Activated CD8-positive, alpha-beta memory T cell treated with anti-CD3 and anti-CD28 coated beads for 4 hours (primary cell): Measurements from ENCODE around the gene TLE5.

Source experiments
- DNase-seq, 2 donors: peaks; one replicate each; pipeline ENCODE4 v3.0.0-alpha.2; 2020; ENCODE audit warnings: low read depth in 2 of 2

Gene TLE5, protein sequence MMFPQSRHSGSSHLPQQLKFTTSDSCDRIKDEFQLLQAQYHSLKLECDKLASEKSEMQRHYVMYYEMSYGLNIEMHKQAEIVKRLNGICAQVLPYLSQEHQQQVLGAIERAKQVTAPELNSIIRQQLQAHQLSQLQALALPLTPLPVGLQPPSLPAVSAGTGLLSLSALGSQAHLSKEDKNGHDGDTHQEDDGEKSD

DNA sequence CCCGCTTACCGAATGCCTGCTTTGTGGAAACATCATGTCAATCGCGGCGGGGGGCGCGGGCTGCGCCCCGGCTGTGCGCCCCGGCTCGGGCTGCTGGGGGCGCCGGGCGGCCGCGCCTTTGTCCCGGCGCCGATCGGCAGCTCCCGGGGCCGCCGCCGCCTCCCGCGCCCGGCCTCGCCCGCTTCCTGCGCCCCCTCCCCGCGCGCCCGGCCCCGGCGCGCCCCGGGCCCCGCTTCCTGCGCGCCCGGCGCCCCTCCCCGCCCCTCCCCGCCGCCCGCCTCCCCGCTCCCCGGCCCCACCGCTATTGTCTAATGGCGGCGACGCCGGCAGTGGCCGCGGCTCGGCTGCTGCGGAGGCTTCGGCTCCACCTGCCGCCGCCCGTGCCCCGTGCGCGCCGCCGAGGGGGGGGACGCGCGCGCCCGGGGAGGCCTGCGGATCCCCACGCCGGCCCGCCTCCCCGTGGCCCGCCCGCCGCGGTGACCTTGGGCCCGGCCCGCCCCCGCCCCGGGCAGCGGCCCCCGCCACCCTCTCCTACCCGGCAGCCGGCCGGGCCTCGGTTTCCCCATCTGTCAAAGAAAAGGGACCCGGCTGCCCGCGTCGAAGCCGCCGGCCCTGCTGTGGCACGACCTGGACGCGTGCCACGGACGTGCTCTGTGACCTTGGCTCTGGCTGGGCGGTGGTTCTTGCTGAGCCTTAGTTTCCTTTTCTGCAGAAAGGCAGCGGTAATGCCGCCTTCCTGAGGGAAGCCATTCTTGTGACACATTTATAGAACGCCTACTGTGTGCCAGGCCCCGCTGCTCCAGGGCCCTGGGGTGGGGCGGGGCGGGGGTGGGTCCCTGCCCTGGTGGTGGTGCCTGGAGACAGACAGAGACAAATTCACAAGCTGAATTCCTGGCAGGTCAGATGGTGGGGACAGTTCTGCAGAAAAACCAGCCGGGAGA is at the start of gene TLE5:
Gene TLE5, minus strand, starts transcription at position 331 of the 941 bp plus-strand sequence. Its CDS starts 295 bp downstream, at position 36.
- DNase-seq, result peak; percentile 36 to 45

DNA sequence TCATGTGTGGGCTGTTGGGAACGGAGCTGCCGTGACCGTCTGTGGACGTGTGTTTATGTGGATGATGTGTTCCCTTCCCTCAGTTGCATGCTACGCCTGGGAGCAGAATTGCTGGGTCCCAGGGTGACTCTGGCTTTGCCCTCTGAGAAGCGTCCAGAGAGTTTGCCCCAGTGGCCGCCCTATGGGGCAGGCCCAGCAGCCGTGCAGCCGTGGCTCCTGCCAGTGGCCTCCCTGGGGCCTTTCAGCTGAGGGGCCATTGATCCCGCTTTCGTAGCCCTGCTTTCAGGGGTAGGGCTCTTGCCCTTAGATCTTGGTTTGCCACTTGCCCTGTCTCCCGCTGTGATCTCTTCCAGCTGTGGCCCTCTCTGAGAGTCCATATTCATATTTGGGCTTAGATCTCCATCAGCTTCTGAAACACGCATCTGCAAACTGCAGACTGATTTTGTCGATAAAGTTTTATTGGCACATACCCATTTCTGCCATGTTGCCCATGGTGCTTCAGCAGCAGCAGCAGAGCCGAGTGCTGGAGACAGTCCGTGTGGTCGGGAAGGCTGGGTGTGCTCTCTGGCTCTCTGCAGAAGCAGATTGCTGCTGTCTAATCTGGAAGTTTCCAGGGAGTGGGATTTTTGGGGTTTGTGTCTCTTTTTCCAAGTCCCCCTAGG is 49.4 kb upstream of the TLE5 start:
- no peak for DNase-seq

DNA sequence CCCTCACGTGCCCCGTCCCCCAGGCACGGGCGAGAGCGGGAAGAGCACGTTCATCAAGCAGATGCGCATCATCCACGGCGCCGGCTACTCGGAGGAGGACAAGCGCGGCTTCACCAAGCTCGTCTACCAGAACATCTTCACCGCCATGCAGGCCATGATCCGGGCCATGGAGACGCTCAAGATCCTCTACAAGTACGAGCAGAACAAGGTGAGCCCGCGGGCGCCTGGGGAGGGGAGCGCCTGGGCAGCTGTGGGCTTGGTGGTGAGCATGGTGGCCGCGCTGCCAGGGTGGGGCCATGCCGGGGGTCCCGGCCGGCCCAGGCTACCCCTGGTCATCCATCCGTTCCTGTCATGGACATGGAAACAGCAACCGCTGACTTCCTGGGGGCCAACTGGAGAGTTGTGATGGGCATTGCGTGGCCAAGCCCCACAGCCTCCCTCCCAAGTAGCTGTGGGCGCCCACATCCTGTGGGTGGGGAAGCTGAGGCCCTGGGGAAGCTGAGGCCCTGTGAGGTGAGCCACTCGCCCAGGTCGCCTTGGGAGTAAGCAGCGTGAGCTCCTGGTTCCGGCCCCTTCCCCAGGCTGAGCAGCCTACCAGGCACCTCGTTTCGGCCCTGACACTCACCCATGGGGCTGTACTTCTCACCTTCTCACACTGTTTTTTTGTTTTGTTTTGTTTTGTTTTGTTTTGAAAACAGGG is 48.0 kb upstream of the TLE5 start:
- no peak for DNase-seq

DNA sequence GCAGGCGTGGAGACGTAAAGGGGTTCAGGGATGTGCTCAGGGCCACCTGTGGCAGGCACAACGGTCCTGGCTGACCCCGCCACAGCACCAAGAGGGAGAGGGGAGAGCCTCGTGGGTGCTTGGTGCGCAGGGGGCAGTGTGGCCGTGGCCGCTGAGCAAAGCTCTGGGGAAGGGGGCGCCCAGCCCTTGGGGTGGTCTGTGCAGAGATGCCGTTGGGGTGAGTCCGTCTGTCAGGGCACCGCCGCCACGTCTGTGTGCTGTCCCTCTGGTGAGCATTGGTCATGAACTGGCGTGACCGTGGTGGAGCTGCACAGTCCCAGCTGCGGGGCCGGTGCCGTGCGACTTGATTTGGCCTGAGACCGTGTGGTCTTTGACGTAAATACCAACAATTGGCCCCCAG is 47.2 kb upstream of the TLE5 start:
- no peak for DNase-seq

DNA sequence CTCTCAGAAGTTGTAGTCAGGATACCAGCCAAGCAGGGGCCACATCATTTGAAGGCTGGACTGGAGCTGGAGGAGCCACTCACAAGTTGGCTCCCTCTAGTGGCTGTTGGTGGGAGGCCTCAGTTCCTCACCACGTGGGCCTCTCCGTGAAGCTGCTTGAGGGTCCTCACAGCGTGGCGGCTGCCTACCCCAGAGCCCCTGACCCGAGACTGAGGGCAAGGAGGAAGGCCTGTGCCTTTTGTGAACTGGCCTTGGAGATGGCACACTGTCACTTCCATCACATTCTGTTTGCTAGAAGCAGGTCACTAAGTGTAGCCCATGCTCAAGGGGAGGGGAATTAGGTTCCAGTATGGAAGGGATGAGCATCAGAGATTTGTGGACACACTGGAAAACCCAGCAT is 46.5 kb upstream of the TLE5 start:
- peak; percentile 55 to 57 for DNase-seq

DNA sequence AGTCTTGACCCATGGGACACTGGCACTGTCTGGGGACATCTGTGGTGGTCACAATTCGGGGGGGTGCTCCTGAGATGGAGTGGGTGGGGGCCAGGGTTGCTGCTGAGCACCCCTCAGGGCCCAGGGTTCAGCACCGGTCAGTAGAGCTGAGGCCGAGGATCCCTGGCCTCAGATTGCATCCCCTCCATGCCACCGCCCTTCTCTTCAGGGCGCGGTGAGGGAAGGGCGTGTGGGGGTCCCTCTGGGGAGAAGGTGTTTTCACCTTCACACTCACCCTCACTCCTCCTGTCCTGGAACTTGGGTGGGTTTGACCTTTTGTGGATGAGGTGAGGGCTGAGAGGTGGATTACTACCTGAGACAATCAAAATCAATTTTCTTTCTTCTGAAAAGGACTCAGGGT is 45.4 kb upstream of the TLE5 start:
- DNase-seq, result no peak

DNA sequence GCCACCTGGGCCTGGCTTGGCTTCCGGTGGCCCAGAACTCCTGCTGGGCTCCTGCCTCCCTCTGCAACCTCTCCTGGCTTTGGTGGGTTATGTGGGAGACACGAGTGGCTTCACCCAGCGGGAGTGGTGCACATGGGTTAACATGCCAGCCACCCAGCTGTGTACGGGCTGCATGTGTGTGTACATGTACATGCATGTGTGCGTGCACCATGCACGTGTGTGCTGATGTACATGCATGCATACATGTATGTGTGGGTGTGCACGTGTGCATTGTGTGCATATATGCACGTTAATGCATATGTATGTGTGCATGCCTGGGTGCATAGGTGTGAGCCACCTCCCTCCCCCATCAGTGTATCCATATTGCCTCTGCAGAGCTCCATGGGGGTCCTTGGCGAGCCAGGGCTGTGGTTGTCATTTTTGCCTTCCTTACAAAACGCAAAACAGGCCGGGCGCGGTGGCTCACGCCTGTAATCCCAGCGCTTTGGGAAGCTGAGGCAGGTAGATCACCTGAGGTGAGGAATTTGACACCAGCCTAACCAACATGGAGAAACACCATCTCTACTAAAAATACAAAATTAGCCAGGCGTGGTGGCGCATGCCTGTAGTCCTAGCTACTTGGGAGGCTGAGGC is 44.3 kb upstream of the TLE5 start:
- no peak for DNase-seq

DNA sequence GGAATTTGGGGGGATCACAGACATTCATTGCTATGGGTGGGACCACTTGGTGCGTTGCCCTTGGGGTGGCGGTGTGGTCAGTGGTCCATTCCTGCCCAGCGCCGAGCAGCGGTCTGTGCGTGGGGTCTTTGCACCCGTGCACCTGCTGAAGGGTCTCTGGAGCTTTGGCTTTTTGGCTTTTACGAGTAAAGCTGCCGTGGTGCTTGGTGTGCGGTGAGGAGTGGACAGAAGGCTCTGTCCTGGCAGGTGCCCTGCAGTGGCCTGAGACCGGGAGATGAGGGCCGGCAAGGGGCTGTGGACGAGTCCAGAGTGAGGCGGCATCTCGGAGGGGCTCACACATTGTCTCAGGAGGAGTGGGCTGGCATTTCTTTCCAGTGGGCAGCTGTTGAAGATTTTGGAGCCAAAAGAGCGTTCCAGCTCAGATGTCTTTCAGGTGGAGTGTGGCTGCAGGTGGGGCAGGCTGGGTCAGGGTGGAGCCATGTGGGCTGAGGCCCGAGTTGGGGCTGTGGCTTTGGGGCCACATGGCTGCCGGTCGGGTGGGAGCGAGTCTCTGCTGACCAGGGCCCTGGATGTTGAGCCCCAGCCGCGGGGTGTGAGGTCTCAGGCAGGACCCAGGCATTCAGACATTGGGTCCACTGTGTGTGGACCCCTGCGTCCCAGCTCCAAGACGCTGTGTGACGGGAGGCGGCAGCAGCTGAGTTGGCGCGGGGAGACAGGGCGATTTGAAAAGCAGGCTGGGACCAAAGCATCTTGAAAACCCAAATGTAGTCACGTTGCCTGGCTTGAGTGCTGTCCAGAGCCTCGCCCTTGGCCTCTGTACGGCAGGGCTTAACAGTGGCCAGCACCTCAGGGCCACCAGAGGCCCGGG is 43.6 kb upstream of the TLE5 start:
- no peak for DNase-seq

DNA sequence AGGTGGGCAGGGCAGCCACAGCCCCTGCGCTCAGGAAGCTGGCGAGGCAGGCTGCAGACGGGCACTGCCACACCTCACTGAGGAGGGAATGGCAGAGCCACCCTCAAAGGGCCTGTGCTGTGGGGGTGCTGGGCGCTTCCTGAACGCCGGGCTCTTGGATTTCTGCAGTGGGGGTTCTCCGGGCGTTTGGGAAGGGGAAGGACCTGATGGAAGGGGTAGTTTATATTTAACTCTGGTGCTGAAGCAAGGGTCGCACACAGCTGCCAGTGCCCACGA is 42.4 kb upstream of the TLE5 start:
- DNase-seq, result no peak

DNA sequence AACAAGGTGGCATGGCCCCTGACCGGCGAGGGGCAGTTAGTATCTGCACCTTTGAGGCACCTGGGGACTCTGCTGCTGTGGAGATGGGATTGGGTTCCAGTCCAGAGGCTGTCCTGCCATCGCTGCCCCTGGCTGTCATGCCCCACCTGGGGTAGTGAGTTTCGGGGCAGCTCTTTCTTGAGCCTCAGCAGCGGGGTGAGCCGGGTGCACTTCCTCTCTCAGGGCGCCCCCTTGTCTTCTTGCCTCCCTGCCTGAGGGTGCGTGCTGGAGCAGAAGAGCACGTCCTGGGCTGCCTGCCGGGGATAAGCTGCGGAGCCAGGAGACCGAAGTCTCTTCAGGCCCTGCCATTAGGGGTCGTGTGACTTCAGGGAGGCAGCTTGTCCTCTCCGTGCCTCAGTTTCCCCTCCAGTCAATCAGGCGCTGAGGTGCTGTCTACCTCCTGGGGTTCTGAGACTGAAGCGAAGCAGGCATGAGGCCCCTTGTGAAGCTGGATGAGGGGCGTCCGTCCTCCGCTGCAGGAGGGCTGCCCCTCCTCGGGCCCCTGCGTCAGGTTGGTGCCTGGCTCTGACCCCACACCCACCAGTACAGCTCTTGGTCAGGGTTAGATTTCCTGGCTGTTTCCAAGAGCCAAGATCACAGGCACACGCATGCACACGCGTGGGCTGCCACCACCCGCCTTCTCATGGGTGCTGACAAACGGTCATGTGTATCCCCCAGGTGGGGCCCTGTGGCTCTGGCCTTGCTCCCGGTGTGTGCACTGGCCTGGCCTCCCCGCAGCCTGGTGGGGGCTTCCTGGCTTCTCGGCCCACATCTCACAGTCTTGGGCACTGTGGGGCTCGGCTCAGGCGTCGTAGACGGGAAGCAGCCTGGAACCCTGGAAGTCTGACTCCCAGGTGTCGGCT is 40.2 kb upstream of the TLE5 start:
- DNase-seq, result no peak

DNA sequence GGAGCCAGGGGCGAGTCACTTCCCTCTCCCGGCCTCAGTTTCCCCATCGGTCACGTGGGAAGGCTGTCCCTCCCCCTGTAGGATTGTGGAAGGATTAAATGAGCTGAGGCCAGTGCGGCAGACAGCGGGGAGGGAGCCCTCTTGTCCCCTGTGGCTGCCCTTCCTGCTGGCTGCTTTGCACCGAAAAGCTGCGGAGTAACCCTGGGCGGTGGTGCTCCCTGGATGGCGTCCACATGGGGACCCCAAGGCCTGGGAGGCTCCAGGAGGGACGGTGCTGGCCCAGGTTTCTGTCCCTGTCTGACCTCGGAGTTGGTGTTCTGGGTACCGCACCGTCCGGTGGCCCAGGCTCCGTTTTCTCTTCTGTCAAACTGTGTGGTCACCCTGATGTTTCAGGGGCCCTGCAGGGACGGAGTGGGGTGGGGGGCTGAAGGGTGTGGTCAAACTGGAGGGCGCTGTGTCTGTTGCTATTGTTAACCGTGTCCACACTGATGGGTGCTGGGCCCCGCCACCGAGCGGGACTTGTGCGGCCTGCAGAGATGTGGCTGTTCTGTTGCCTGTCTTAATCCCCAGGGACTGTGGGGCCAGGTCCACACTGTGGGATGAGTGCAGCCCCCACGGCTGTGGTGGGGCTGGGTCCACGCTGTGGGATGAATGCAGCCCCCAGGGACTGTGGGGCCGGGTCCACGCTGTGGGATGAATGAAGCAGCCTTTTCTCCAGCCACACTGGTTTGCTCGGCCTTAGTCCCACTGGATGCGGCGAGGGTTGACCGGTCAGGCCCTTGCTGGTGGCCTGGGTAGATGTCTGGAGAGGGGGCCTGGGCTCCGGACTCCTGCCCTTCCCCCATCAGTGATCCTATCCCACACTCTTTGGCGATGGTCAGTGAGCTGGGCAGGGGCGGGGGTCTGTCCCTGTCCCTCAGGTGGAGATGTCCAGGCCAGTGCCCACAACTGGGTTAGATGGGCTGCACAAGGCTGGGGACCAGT is 38.7 kb upstream of the TLE5 start:
- no peak for DNase-seq

DNA sequence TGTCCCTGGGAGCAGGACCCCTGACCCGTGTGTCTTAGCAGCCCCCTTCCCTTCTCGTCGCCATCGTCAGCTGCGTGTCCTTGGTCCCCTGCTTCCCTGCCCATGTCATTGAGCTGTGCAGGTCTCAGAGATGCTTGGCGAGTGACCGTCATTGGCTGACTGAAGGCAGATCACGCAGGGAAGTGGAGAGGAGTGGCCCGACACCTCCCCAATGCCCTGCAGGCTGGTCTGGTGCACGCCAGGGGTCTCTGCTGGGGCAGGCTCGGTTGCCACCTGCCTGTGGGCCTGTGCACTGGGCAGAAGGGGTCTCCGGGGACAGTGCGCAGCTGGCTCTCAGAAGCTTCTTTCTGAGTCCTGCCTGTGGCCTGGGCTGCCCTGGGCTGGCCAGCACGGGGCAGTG is 38.0 kb upstream of the TLE5 start:
- DNase-seq, result no peak

DNA sequence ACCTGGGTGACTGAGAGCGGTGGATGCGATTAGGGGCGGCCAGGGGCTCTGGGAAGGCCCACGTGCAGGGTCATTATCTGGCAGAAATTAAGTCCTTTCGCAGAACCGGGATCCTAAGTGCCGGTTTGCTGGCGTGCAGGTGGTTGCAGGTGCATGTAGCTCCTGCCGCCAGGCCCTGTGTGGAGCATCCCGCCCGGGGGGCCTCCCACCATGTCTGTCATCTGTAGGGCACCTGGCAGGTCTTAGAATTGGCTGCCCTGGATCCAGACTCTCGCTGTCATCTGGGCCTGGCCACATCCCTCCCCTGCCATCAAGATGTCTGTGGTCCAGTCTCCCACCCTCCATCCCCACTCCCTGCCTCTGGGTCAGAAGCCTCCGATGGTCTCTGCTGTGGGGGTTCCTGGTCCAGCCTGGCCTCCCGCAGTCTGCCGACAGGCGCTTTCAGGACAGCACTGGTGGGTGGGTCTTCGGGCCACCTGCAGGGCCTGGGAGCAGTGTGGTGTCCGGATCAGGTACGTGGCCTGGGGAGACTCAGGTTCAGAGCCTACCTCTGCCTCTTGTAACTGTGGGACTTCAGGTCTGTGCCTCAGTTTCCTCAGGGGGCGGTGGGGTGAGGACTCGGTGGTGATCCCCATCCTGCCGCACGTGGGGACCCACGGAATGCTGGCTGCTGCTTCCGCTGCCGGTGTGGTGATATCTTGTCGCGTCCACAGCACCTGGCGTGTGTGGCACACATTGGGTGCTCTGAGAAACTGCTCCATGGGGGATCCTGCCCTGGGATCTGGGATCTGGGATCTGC is 37.3 kb upstream of the TLE5 start:
- DNase-seq, result no peak

DNA sequence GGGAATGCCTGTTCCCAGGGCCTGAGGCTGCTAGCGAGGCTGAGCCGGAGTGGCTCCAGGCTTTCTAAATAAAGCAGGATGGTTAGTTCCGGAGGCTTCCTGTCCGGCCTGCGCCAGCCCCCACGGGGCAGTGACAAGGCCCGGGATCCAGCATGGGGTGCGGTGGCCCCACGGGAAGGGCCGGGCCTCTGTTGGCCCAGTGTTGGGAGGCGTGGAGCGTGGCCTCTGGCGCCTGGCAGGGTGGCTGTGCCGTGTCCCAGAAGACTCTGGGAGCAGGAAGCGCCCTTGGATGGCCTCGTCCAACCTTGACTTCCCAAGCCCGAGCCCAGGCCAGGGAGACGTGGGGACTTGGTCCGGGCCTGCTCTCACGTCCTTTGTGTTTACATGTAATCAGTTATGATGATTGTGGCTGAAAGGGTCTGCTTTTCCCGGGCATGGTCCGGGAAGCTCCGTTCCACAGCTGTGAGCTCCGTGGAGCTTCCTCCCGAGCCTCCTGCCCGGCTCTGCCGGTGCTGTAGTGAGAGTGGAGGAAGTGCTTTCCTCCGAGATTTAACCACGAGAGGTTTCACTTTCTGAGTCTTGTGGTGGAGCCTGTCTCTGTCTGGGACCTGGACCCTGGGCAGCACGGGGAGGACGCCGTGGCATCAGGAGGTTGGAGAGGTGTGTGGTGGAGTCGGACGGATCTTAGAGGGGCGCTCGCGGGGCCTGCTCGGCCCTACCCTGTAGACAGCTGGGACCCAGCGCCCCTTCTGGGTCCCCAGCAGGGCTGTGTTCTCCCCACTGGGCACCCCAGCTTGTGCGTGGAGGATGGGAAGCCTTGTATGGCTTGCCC is 36.4 kb upstream of the TLE5 start:
- no peak for DNase-seq

DNA sequence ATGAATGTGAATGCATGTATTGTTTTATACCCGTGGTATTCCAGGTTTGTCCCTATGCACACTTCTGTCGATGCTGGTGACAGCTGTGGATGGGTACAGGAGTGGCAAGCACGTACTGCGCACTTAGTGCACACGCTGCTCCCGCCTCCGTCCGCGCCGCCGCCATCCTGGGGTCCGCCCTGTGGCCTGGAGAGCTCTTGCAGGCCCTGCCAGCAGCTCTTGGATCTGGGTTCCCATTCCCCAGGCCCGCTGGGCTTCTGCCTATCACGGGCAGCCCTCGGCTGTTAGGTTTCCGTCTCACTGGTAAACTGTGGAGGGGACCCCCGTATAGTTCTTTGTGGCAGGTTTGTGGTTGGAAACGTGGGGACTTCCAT is 35.8 kb upstream of the TLE5 start:
- DNase-seq, result no peak

DNA sequence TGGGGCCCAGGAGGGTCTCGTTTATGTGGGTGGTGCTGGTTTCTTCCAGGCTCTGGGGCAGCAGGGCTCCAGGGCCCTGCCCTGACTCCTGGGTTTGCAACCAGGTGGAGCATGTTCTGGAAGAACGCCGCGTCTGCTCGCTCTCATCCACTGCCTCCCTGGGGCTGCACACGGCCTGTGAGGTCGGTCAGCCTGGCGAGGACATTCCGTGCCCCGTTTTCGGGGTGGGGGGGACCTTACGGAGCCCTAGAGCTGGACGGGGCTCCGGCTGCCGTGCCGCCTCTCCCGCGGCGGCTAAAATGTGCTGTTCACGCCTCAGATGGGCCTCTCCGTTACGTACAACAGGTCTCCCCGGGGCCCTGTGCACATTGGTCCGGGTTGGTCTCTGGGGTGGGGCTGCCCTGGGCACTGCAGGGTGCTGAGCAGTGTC is 35.2 kb upstream of the TLE5 start:
- DNase-seq, result no peak

DNA sequence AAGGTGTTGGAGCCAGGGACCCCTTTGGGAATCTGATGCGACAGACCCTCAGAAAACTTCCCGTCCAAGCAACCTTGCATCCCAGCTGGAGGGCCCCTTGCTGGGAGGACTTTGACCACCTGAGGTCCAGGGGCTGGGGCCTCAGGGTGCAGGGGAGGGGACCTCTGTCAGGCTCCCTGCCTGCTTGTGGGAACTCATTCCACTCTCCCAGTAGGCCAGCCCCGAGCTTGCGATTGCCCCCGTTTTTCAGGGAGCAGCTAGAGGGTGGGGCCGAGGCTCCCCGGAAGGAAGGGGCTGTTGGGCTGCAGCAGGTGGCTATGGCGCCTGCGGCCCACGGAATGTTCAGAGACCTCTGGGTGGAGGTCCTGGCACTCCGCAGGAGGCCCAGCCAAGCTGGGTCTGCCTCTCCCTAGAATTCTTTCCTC is 34.6 kb upstream of the TLE5 start:
- no peak for DNase-seq
